Astrocyte (in vitro differentiated cells and primary cell): ENCODE data around the gene NGRN. TPM values are rescaled to one million over a fixed set of nuclear protein-coding genes. Genes with fewer than 3 reads are reported as not detected.
A peak's percentile ranks its signal among the peaks of the same experiment; 100 is the strongest.

Experiments used
- DNase-seq: peaks from one replicate; pipeline ENCODE4 v3.0.0-alpha.2; 2010; ENCODE audit warnings: low read depth
- FAIRE-seq: peaks from 2 replicates; lab custom pipeline; 2011; peaks lifted over from hg19 to GRCh38; lab: Jason Lieb, UNC
- H2AFZ ChIP-seq: 2 replicates; pipeline ENCODE4 v1.6.0; 2012; ENCODE audit warnings: low read depth, low read length, inconsistent platforms
- H3K27ac ChIP-seq: 2 replicates; pipeline ENCODE4 v1.5.1; 2011; ENCODE audit warnings: low read depth, low read length, inconsistent platforms
- H3K27me3 ChIP-seq: 2 replicates; pipeline ENCODE4 v1.6.0; 2011; ENCODE audit warnings: low read length, inconsistent platforms; ENCODE audit not compliant: insufficient read depth
- H3K36me3 ChIP-seq: 2 replicates; pipeline ENCODE4 v1.5.1; 2011; ENCODE audit warnings: low read length, inconsistent platforms; ENCODE audit not compliant: insufficient read depth
- H3K4me1 ChIP-seq: 2 replicates; pipeline ENCODE4 v1.5.1; 2011; ENCODE audit warnings: low read length, inconsistent platforms; ENCODE audit not compliant: insufficient read depth
- H3K4me2 ChIP-seq: 2 replicates; pipeline ENCODE4 v1.6.0; 2012; ENCODE audit warnings: low read length, inconsistent platforms
- H3K4me3 ChIP-seq: 2 replicates; pipeline ENCODE4 v1.5.1; 2011; ENCODE audit warnings: low read depth, mild to moderate bottlenecking, low read length, inconsistent platforms; ENCODE audit not compliant: insufficient read depth
- H3K79me2 ChIP-seq: 2 replicates; pipeline ENCODE4 v1.6.0; 2012; ENCODE audit warnings: mild to moderate bottlenecking, low read length, inconsistent platforms; ENCODE audit not compliant: insufficient read depth
- H3K9ac ChIP-seq: 2 replicates; pipeline ENCODE4 v1.6.0; 2012; ENCODE audit warnings: mild to moderate bottlenecking, low read length, inconsistent platforms
- H3K9me3 ChIP-seq: 2 replicates; pipeline ENCODE4 v1.5.1; 2012; ENCODE audit warnings: low read depth, mild to moderate bottlenecking, low read length, inconsistent platforms; ENCODE audit not compliant: insufficient read depth
- H4K20me1 ChIP-seq: 2 replicates; pipeline ENCODE4 v1.6.0; 2012; ENCODE audit warnings: low read length, inconsistent platforms; ENCODE audit not compliant: insufficient read depth
- H3K27ac Mint-ChIP-seq: one replicate; pipeline ENCODE4 v1.8.0; 2021; ENCODE audit warnings: mild to moderate bottlenecking, mixed read lengths; ENCODE audit not compliant: unreplicated experiment
- H3K27me3 Mint-ChIP-seq: one replicate; pipeline ENCODE4 v1.8.0; 2021; ENCODE audit warnings: low read depth, mixed read lengths; ENCODE audit not compliant: unreplicated experiment
- H3K36me3 Mint-ChIP-seq: one replicate; pipeline ENCODE4 v1.8.0; 2021; ENCODE audit warnings: low read depth, mixed read lengths; ENCODE audit not compliant: unreplicated experiment
- H3K4me1 Mint-ChIP-seq: one replicate; pipeline ENCODE4 v1.8.0; 2021; ENCODE audit warnings: low read depth, mixed read lengths; ENCODE audit not compliant: unreplicated experiment
- H3K4me3 Mint-ChIP-seq: one replicate; pipeline ENCODE4 v1.8.0; 2021; ENCODE audit warnings: mild to moderate bottlenecking, moderate library complexity, mixed read lengths; ENCODE audit not compliant: unreplicated experiment
- H3K9me3 Mint-ChIP-seq: one replicate; pipeline ENCODE4 v1.8.0; 2021; ENCODE audit warnings: mild to moderate bottlenecking, mixed read lengths; ENCODE audit not compliant: unreplicated experiment
- CTCF ChIP-seq: IDR thresholded peaks from 2 replicates; pipeline ENCODE4 v1.5.1; 2011; ENCODE audit warnings: low read depth, mild to moderate bottlenecking, inconsistent platforms, low read length, moderate library complexity; ENCODE audit not compliant: insufficient read depth
- EZH2 ChIP-seq: IDR thresholded peaks from 2 replicates; pipeline ENCODE4 v1.6.1; 2012; ENCODE audit warnings: mild to moderate bottlenecking, low read length, inconsistent platforms; ENCODE audit not compliant: insufficient read depth
- total RNA-seq: library from RNA; stranded (reverse); gene quantifications from 2 replicates; pipeline ENCODE4 v1.2.1, GENCODE V29; 2021

NGRN gene
- total RNA-seq, 1 donor from 2014 or later = 98.6 TPM

DNA sequence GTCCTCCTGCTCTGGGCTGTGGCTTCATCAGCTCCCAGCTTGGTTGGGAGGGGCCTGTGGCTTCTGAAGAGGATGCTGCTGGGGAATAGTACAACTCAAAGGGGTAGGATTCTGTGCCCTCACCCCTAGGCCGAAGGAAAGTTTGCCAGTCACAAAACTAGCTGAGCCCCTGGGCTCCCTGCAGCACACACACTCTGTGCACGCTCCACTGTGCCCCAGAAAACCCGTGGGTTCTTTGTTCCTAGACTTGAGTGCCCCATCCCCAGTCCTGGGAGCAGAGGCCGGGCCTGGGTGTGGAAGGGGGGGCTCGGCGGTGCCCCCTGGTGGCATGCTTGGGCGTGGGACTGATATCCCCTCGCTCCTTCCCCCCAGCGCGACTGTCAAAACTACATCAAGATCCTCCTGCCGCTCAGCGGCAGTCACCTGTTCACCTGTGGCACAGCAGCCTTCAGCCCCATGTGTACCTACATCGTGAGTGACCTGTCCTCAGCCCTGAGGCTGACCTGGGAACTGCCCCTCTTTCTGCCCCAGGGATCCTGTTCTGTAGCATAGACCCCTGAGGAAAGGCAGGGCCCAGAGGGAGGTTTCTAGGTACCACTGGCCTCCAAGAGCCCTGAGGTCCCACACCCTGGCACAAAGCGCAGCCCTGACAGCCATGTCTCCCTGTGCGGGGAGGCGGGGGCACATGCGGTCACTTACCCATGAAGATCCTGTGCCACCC lies 45.9 kb upstream of the NGRN start:
- H3K27ac Mint-ChIP-seq = no peak overlapping the region
- DNase-seq (no peak), FAIRE-seq (no peak)
- H2AFZ ChIP-seq = no peak overlapping the region
- H3K9me3 ChIP-seq = no peaks in the 10 kb centered on the region
- H3K36me3 Mint-ChIP-seq = no peaks in the 10 kb centered on the region
- TF ChIP-seq EZH2 = no peak
- peak; percentile 38 for TF ChIP-seq CTCF
- no peaks in the 10 kb centered on the region for H3K27me3 ChIP-seq
- H3K4me3 Mint-ChIP-seq = no peak overlapping the region
- no peaks in the 10 kb centered on the region for H3K36me3 ChIP-seq
- peaks cover 3% of the 10 kb centered on the region for H3K27me3 Mint-ChIP-seq
- no peaks in the 10 kb centered on the region for H3K79me2 ChIP-seq
- no peaks in the 10 kb centered on the region for H3K4me1 Mint-ChIP-seq
- no peaks in the 10 kb centered on the region for H4K20me1 ChIP-seq
- H3K4me3 ChIP-seq = no peak overlapping the region
- H3K9me3 Mint-ChIP-seq = no peaks in the 10 kb centered on the region
- H3K4me2 ChIP-seq = no peak overlapping the region
- H3K4me1 ChIP-seq = no peaks in the 10 kb centered on the region
- no peak overlapping the region for H3K9ac ChIP-seq
- H3K27ac ChIP-seq = no peak overlapping the region

GRCh38 chr15:90221246-90221900 lies 44.1 kb upstream of the NGRN start:
- H3K27ac ChIP-seq = no peak overlapping the region
- H3K9ac ChIP-seq = no peak overlapping the region
- peak; percentile 83 for FAIRE-seq
- H3K27me3 Mint-ChIP-seq = peaks cover 3% of the 10 kb centered on the region
- H3K9me3 Mint-ChIP-seq = no peaks in the 10 kb centered on the region
- DNase-seq = peak; percentile 61
- H3K27ac Mint-ChIP-seq = no peak overlapping the region
- no peaks in the 10 kb centered on the region for H4K20me1 ChIP-seq
- H3K27me3 ChIP-seq = no peaks in the 10 kb centered on the region
- H3K4me2 ChIP-seq = no peak overlapping the region
- no peaks in the 10 kb centered on the region for H3K36me3 Mint-ChIP-seq
- H3K36me3 ChIP-seq = peaks cover 3% of the 10 kb centered on the region
- H3K4me3 ChIP-seq = no peak overlapping the region
- no peak overlapping the region for H3K4me3 Mint-ChIP-seq
- H3K79me2 ChIP-seq = no peaks in the 10 kb centered on the region
- no peaks in the 10 kb centered on the region for H3K4me1 ChIP-seq
- no peaks in the 10 kb centered on the region for H3K9me3 ChIP-seq
- peak overlapping the region; percentile 9 for H2AFZ ChIP-seq
- H3K4me1 Mint-ChIP-seq = no peaks in the 10 kb centered on the region
- TF ChIP-seq EZH2 (no peak), CTCF (peak; percentile 57)

DNA sequence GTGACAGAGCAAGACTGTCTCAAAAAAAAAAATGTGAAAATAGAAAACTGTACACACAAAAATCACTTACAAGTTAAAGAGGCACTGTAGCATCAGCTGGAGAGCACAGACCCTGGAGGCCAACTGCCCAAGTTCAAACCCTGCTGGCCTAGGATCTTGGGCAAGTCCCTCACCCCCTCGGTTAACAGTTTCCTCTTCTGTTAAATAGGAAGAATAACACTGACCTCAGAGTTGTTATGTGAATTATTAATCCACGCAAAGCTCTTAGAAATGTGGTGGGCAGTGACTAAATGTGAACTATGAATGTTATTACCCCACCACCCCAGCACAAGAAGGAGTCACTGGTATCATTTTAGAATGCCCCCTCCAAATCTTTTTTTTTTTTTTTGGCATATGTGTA lies 42.9 kb upstream of the NGRN start:
- no peaks in the 10 kb centered on the region for H3K36me3 Mint-ChIP-seq
- FAIRE-seq = no peak

More for the DNA sequence above, 42.9 kb upstream of the NGRN start:
- peaks cover 6% of the 10 kb centered on the region for H3K36me3 ChIP-seq
- no peaks in the 10 kb centered on the region for H4K20me1 ChIP-seq
- no peak overlapping the region for H3K27ac Mint-ChIP-seq
- no peaks in the 10 kb centered on the region for H3K27me3 ChIP-seq
- no peak overlapping the region for H3K27ac ChIP-seq
- TF ChIP-seq CTCF (no peak), EZH2 (no peak)
- no peaks in the 10 kb centered on the region for H3K79me2 ChIP-seq
- no peak overlapping the region for H3K4me2 ChIP-seq
- H3K9ac ChIP-seq = no peak overlapping the region
- DNase-seq = no peak
- no peak overlapping the region for H3K4me3 Mint-ChIP-seq
- no peaks in the 10 kb centered on the region for H3K4me1 Mint-ChIP-seq
- H3K27me3 Mint-ChIP-seq = peaks cover 3% of the 10 kb centered on the region
- no peaks in the 10 kb centered on the region for H3K9me3 ChIP-seq
- H2AFZ ChIP-seq = no peak overlapping the region
- H3K4me1 ChIP-seq = no peaks in the 10 kb centered on the region
- H3K9me3 Mint-ChIP-seq = no peaks in the 10 kb centered on the region
- H3K4me3 ChIP-seq = no peak overlapping the region
